Gastrocnemius medialis (tissue), 4 donors: Measurements from ENCODE around the gene AIMP1. TPM values are rescaled to one million over a fixed set of nuclear protein-coding genes. Genes with fewer than 3 reads are reported as not detected.

ENCODE experiments used
- ATAC-seq, 2 donors: fragments of 150-250 bp; one replicate each; pipeline ENCODE4 v1.9.1; 2016
- DNase-seq, 2 donors: peaks; one replicate each; pipeline ENCODE4 v3.0.0-alpha.2; 2019
- H3K27ac ChIP-seq, 4 donors: fragments of 200-600 bp; sonication (generic); 1 replicate in 1 of 4; 2 replicates in 3 of 4; pipeline ENCODE4 v1.5.1; 2016 to 2018; ENCODE audit warnings: mild to moderate bottlenecking in 2 of 4, moderate library complexity in 1 of 4
- H3K27me3 ChIP-seq, 3 donors: fragments of 200-600 bp; sonication (generic) in 2 of 3; 1 replicate in 1 of 3; 2 replicates in 2 of 3; pipeline versions ENCODE4 v1.5.1 to v1.6.0; 2016 to 2019; ENCODE audit warnings: mild to moderate bottlenecking in 1 of 3, moderate library complexity in 1 of 3
- H3K36me3 ChIP-seq, 2 donors: fragments of 200-600 bp; sonication (generic) in 1 of 2; one replicate each; pipeline ENCODE4 v1.5.1; 2017 to 2018
- H3K4me1 ChIP-seq, 2 donors: fragments of 200-600 bp; sonication (generic) in 1 of 2; one replicate each; pipeline ENCODE4 v1.5.1; 2016 to 2017; ENCODE audit warnings: mild to moderate bottlenecking in 2 of 2
- H3K4me3 ChIP-seq, 4 donors: fragments of 200-600 bp; sonication (generic) in 3 of 4; 1 replicate in 1 of 4; 2 replicates in 3 of 4; pipeline ENCODE4 v1.5.1; 2016 to 2019; ENCODE audit warnings: mild to moderate bottlenecking in 2 of 4
- H3K9me3 ChIP-seq, 3 donors: fragments of 200-600 bp; sonication (generic) in 2 of 3; 1 replicate in 1 of 3; 2 replicates in 2 of 3; pipeline ENCODE4 v1.5.1; 2016 to 2019
- POLR2A ChIP-seq, 2 donors: fragments of 450-650 bp; IDR thresholded peaks; one replicate each; pipeline ENCODE4 v1.6.1; 2017; ENCODE audit warnings: antibody characterized with exemption in 2 of 2, mild to moderate bottlenecking in 2 of 2, moderate library complexity in 2 of 2
- in situ Hi-C, 4 donors: fragments of 200-750 bp; cut with MboI; loops; one replicate each; pipeline versions ENCODE4 v1.15.0 to v1.8.0; 2017; ENCODE audit warnings: low sequenced_read_pairs in 4 of 4
- intact Hi-C: fragments of 100-400 bp; cut with DNase I; formaldehyde crosslinking; loops from one replicate; pipeline ENCODE4 v1.15.1; 2023; ENCODE audit warnings: low total_unique reads
- total RNA-seq, 4 donors: library from RNA; depleted of rRNA; stranded (reverse); fragments of >200 nt; gene quantifications; one replicate each; pipeline versions ENCODE4 v1.1.0 to v1.2.3, GENCODE V29; 2016
- TF ChIP-seq, protein P1 (sequence below), 5 experiments: fragments of 450-650 bp in 3 of 5; fragments of 200-600 bp in 2 of 5; sonication (generic) in 2 of 5; IDR thresholded peaks in 4 of 5; conservative IDR thresholded peaks in 1 of 5; 1 replicate in 4 of 5; 2 replicates in 1 of 5; pipeline ENCODE4 v1.5.1; 2016 to 2019; ENCODE audit warnings: antibody characterized with exemption in 5 of 5, mild to moderate bottlenecking in 3 of 5, moderate library complexity in 3 of 5

The AIMP1 gene
- total RNA-seq, 4 donors from 2014 or later, result 23.2 to 30.0 (median 27.4) TPM

DNA sequence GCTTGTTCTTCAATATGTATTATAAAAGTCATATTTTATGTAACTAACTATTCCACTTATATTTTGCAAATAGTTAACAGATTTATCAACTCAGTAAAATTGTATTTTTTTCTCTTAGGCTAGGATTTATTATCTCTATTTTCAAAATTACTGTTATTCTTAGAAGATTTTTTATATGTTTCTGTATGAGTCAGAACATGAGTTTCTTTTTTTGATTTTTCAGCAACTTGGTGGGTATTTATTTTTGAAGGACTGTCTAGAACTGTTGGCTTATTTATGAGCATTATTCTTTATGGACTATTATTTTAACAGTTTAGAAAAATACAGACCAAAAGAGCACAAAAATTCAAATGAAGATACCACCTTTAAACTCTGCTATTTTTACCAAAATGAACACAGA lies 6.8 kb downstream of the AIMP1 start:
- Histone ChIP-seq H3K9me3 (no peaks in the 10 kb centered on the region), H3K4me1 (peaks cover 5 to 11% of the 10 kb centered on the region in 2 donors), H3K4me3 (no peak overlapping the region), H3K36me3 (peaks cover 0 to 34% of the 10 kb centered on the region in 2 donors), H3K27ac (no peak overlapping the region), H3K27me3 (no peaks in the 10 kb centered on the region)
- ATAC-seq, result no peak
- intact Hi-C loops, result no loop called here
- TF ChIP-seq POLR2A (IDR thresholded peaks at IDR 0.05), result no peak
- TF ChIP-seq, protein P1, sequence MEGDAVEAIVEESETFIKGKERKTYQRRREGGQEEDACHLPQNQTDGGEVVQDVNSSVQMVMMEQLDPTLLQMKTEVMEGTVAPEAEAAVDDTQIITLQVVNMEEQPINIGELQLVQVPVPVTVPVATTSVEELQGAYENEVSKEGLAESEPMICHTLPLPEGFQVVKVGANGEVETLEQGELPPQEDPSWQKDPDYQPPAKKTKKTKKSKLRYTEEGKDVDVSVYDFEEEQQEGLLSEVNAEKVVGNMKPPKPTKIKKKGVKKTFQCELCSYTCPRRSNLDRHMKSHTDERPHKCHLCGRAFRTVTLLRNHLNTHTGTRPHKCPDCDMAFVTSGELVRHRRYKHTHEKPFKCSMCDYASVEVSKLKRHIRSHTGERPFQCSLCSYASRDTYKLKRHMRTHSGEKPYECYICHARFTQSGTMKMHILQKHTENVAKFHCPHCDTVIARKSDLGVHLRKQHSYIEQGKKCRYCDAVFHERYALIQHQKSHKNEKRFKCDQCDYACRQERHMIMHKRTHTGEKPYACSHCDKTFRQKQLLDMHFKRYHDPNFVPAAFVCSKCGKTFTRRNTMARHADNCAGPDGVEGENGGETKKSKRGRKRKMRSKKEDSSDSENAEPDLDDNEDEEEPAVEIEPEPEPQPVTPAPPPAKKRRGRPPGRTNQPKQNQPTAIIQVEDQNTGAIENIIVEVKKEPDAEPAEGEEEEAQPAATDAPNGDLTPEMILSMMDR (IDR thresholded peaks at IDR 0.05 in 4 of 5, conservative IDR thresholded peaks at IDR 0.05 in 1 of 5), result no peak
- in situ Hi-C loops, result no loop called here
- no peak for DNase-seq

DNA sequence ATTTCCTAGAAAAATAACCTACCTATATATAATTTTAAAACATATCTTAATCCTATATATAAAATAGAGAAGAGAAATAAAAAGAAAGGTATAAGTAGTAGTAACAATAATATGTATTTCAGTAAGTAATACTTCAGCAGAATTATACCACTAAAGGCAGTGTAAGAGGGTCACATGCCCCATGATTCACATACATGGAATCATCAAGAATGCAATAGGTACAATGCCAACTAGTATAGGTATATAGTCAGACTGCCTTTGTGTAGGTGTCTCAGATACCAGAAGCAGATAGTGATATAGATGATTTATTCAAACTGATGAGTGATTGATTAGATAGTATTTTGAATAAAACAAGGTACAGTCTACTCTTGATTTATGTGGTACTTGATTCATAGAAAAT lies 9.4 kb downstream of the AIMP1 start:
- ATAC-seq (no peak), DNase-seq (no peak)
- Histone ChIP-seq H3K36me3 (peaks cover 4 to 51% of the 10 kb centered on the region in 2 donors), H3K4me1 (no peaks in the 10 kb centered on the region), H3K4me3 (no peak overlapping the region), H3K27ac (no peak overlapping the region), H3K9me3 (no peaks in the 10 kb centered on the region), H3K27me3 (no peaks in the 10 kb centered on the region)
- TF ChIP-seq, protein P1 (IDR thresholded peaks at IDR 0.05 in 4 of 5, conservative IDR thresholded peaks at IDR 0.05 in 1 of 5), result no peak
- TF ChIP-seq POLR2A (IDR thresholded peaks at IDR 0.05), result no peak
- intact Hi-C loops, result no loop called here
- in situ Hi-C loops, result no loop called here

DNA sequence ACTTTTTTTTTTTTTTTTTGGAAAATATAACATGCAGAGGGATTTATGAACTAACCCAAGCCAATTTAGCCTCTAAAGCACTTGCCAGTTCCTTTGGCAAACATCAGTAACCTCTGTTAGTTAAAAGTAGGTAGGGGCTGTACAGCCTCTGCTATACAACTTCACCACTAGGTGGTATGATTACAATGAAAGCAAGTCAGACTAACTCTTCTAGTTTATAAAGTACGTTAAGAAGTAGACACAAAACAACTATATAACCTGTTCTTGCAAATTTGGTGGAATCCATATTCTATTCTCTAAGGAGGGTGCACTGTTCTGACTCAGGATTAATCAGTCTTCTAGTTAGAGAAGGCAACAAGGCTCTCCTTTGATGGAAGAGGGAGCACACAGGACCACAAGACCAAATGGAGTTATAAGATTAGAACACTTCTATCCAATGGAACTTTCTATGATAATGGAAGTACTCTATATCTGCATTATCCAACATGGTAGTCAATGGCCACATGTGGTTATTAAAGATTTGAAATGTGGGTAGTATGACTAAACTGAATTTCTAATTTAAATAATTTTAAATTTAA lies 12.8 kb downstream of the AIMP1 start:
- Histone ChIP-seq H3K4me3 (no peak overlapping the region), H3K9me3 (no peaks in the 10 kb centered on the region), H3K27me3 (no peaks in the 10 kb centered on the region), H3K27ac (no peak overlapping the region), H3K36me3 (peaks cover 8 to 78% of the 10 kb centered on the region in 2 donors), H3K4me1 (no peaks in the 10 kb centered on the region)
- ATAC-seq, result no peak
- in situ Hi-C loops (no loop called here), intact Hi-C loops (no loop called here)
- DNase-seq, result no peak
- TF ChIP-seq, protein P1 (IDR thresholded peaks at IDR 0.05 in 4 of 5, conservative IDR thresholded peaks at IDR 0.05 in 1 of 5), result peak in 3 of 5 experiments; percentile 24 to 59 (median 44)
- no peak for TF ChIP-seq POLR2A (IDR thresholded peaks at IDR 0.05)

DNA sequence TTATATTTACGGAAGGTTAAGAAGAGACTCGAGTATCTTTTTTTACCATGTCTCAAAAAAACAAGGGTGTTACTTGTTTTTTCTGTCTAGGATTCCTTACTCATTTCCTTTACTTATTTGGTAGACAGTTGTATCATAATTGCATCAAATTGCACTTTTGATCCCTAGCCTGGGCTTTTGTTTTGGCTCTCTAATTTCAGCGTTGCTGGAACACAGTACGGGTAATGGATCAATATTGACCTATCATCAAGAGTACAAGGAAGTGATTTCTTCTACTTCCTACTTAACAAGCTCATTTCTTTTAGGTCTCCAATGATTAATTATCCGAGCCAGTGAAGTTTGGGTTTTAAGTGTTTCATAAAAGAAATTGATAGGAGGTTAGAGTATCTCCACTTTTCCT lies 16.8 kb downstream of the AIMP1 start:
- DNase-seq, result no peak
- H3K4me1 ChIP-seq, result no peaks in the 10 kb centered on the region
- H3K27ac ChIP-seq, result no peak overlapping the region
- H3K4me3 ChIP-seq, result no peak overlapping the region
- no peak for TF ChIP-seq POLR2A (IDR thresholded peaks at IDR 0.05)
- TF ChIP-seq, protein P1 (IDR thresholded peaks at IDR 0.05 in 4 of 5, conservative IDR thresholded peaks at IDR 0.05 in 1 of 5), result no peak
- in situ Hi-C loops (no loop called here), intact Hi-C loops (no loop called here)
- H3K9me3 ChIP-seq, result no peaks in the 10 kb centered on the region
- H3K36me3 ChIP-seq, result peaks cover 15 to 84% of the 10 kb centered on the region in 2 donors
- ATAC-seq, result no peak
- H3K27me3 ChIP-seq, result no peaks in the 10 kb centered on the region
